GM12874 (cell line): ENCODE data around the gene MSANTD2.

Experiments
- TF ChIP-seq, protein P1 (sequence below): IDR thresholded peaks from 2 replicates; pipeline ENCODE4 v1.5.1; 2011; ENCODE audit warnings: low read depth, mild to moderate bottlenecking, control low read depth, low read length, moderate library complexity; ENCODE audit not compliant: insufficient read depth

MSANTD2 gene

DNA sequence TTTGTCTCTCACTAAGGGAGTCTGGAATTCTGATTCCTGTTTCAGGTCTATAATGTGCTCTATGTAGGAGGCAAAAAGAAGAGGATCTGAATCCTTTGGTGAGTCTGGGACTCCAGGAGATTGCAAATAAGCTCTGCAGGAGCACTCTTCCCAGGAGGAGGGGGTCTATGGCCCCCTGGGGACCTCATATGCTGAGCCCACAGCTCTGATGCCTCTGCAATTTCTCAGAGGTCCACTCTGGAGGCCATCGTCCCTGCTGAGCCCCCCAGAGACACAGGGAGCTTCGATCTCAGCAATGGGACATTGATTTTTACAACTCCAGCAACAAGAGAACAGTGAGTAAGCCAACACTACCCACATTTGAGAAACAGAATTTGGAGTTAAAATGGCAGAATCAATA lies 80.7 kb downstream of the MSANTD2 start:
- TF ChIP-seq, protein P1, sequence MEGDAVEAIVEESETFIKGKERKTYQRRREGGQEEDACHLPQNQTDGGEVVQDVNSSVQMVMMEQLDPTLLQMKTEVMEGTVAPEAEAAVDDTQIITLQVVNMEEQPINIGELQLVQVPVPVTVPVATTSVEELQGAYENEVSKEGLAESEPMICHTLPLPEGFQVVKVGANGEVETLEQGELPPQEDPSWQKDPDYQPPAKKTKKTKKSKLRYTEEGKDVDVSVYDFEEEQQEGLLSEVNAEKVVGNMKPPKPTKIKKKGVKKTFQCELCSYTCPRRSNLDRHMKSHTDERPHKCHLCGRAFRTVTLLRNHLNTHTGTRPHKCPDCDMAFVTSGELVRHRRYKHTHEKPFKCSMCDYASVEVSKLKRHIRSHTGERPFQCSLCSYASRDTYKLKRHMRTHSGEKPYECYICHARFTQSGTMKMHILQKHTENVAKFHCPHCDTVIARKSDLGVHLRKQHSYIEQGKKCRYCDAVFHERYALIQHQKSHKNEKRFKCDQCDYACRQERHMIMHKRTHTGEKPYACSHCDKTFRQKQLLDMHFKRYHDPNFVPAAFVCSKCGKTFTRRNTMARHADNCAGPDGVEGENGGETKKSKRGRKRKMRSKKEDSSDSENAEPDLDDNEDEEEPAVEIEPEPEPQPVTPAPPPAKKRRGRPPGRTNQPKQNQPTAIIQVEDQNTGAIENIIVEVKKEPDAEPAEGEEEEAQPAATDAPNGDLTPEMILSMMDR, result no peak

DNA sequence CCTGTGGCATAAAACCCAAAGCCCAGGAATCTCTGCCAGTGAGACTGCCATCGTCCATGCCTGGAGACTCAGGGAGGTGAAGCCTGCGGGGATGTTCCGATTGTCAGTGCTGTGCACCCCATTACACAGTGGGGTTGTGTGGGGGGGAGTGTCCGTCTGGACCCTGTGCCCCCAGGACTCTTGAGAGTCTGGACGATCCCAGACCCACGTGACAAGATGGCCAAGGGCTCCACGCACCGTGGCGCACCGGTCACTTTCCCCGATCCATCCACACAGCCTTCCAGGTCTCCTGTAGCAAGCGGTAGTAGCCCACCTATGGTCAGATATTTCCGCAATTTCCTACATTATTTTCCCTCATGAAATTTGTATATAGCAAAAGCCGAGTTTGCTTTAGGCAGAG lies 81.4 kb downstream of the MSANTD2 start:
- TF ChIP-seq, protein P1, result no peak

DNA sequence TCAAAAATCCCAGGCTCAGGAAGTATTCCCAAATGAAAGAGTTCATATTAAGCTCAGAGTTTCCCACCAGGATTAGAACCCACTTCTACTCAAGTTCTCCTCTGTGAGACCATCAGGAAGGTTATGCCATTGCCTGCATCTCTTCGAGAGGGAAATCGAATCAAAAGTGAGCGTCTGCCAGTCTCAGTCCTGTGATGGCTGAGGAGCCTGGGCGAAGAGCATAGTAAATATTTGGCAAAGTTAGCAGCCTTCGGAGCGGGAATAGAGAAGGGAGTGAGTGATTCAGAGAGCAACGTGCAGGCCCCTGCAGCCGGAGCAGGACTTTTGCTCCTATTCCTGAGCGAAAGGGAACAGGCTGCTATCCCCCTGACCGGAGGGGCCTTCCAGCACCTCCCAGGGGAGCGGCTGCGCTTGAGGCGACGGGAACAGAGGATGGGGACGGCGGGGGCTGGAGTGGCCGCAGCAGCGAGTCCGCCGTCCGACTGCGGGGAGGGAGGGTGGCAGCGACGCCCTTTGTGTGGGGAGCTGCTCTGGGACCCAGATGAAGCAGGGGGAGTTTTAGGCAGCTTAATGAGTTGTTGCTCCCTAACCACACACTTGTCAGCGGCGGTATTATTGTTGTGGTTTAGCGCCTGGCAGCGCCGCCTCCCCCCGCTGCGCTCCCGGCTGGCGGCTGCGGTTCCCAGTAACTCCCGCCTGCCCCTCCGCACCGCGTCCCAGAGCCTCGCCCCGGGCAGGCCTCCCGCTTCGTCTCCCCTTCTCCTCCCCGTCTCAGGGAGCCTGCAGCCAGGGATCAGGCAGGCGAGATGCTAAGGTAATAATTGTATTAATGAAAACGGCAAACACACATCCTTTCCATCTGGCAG lies 82.2 kb downstream of the MSANTD2 start:
- TF ChIP-seq, protein P1, result no peak

DNA sequence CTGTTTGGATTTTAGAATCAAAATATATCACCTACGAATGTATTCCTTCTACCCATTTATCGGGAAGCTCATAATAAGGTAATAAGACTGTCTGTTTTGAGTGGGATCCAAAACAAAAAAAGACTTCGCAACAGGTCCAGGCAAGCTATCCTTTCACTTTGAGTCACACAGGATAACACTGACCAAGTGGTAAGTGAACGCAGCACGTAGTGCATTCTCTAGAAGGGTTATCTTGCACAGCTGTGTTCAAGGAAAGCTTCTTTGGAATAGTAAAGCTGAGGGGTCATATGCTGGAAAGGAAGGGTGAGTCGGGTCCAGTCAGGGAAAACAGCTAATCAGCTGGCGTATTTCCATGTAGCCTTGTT lies 82.8 kb downstream of the MSANTD2 start:
- TF ChIP-seq, protein P1, result no peak

DNA sequence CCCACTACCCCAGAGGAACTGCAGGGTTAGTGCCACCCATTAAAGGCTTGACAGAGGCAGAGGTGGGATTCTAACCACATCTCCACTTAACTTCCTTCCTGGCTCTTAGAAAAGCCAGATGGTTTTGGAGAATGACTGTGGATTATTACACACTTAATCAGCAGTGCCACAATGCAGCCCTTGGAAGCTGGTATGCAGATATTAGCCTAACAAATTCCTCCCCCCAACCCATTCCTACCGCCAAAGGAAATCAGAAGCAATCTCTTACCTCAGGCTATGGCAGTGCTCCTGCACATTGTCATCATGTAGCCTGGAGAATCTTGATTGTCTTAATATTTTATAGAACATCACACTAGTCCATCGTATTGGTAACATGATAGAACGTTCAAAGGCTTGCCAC lies 83.6 kb downstream of the MSANTD2 start:
- TF ChIP-seq, protein P1, result no peak
